Measurements from ENCODE around the gene HTR3A. TPM values are rescaled to one million over a fixed set of nuclear protein-coding genes. Genes with fewer than 3 reads are reported as not detected.

The HTR3A gene
- total RNA-seq, 2 donors from 2014 or later, result not detected

- no peaks in the 10 kb centered on the region for H3K4me1 ChIP-seq (ENCODE audit: control insufficient read depth in 1 of 2, low read depth in 2 of 2)
- H3K4me3 ChIP-seq, result no peak overlapping the region
- H3K27ac ChIP-seq, result no peak overlapping the region
- no peaks in the 10 kb centered on the region for H3K9me3 ChIP-seq
- ATAC-seq (ENCODE audit: insufficient number of reproducible peaks, low FRiP score, low read depth), result no peak
- no peak for DNase-seq (ENCODE audit: low spot score)
- TF ChIP-seq CTCF (IDR thresholded peaks at IDR 0.05), result no peak
- no peaks in the 10 kb centered on the region for H3K27me3 ChIP-seq (replicated peaks; ENCODE audit: insufficient read depth)
- no peaks in the 10 kb centered on the region for H3K36me3 ChIP-seq
Measured at GRCh38 chr11:114015117-114015516, 40.2 kb downstream of the HTR3A start.

- ATAC-seq (ENCODE audit: insufficient number of reproducible peaks, low FRiP score, low read depth) (no peak), DNase-seq (ENCODE audit: low spot score) (no peak)
- H3K27ac ChIP-seq, result no peak overlapping the region
- no peaks in the 10 kb centered on the region for H3K4me1 ChIP-seq (ENCODE audit: control insufficient read depth in 1 of 2, low read depth in 2 of 2)
- TF ChIP-seq CTCF (IDR thresholded peaks at IDR 0.05), result no peak
- H3K36me3 ChIP-seq, result no peaks in the 10 kb centered on the region
- H3K4me3 ChIP-seq, result no peak overlapping the region
- no peaks in the 10 kb centered on the region for H3K27me3 ChIP-seq (replicated peaks; ENCODE audit: insufficient read depth)
- H3K9me3 ChIP-seq, result no peaks in the 10 kb centered on the region
Measured at GRCh38 chr11:114016986-114017385, 42.1 kb downstream of the HTR3A start.

- no peak for DNase-seq (ENCODE audit: low spot score)
- H3K4me3 ChIP-seq, result no peak overlapping the region
- no peak for ATAC-seq (ENCODE audit: insufficient number of reproducible peaks, low FRiP score, low read depth)
- no peaks in the 10 kb centered on the region for H3K27me3 ChIP-seq (replicated peaks; ENCODE audit: insufficient read depth)
- H3K4me1 ChIP-seq (ENCODE audit: control insufficient read depth in 1 of 2, low read depth in 2 of 2), result no peaks in the 10 kb centered on the region
- no peak for TF ChIP-seq CTCF (IDR thresholded peaks at IDR 0.05)
- H3K36me3 ChIP-seq, result no peaks in the 10 kb centered on the region
- no peaks in the 10 kb centered on the region for H3K9me3 ChIP-seq
- no peak overlapping the region for H3K27ac ChIP-seq
Measured at GRCh38 chr11:114017723-114018122, 42.8 kb downstream of the HTR3A start.

GRCh38 chr11:114019046-114019445, 44.1 kb downstream of the HTR3A start:
- H3K36me3 ChIP-seq, result no peaks in the 10 kb centered on the region
- no peak overlapping the region for H3K27ac ChIP-seq
- H3K4me1 ChIP-seq (ENCODE audit: control insufficient read depth in 1 of 2, low read depth in 2 of 2), result no peaks in the 10 kb centered on the region
- no peak for DNase-seq (ENCODE audit: low spot score)
- no peak overlapping the region for H3K4me3 ChIP-seq
- no peak for TF ChIP-seq CTCF (IDR thresholded peaks at IDR 0.05)
- ATAC-seq (ENCODE audit: insufficient number of reproducible peaks, low FRiP score, low read depth), result no peak
- no peaks in the 10 kb centered on the region for H3K27me3 ChIP-seq (replicated peaks; ENCODE audit: insufficient read depth)
- H3K9me3 ChIP-seq, result no peaks in the 10 kb centered on the region

GRCh38 chr11:114019574-114019973, 44.7 kb downstream of the HTR3A start:
- ATAC-seq (ENCODE audit: insufficient number of reproducible peaks, low FRiP score, low read depth), result no peak
- DNase-seq (ENCODE audit: low spot score), result no peak
- Histone ChIP-seq H3K27me3 (replicated peaks; ENCODE audit: insufficient read depth) (no peaks in the 10 kb centered on the region), H3K9me3 (no peaks in the 10 kb centered on the region), H3K4me1 (ENCODE audit: control insufficient read depth in 1 of 2, low read depth in 2 of 2) (peaks cover 0 to 4% of the 10 kb centered on the region in 2 donors), H3K36me3 (no peaks in the 10 kb centered on the region), H3K4me3 (no peak overlapping the region), H3K27ac (no peak overlapping the region)
- TF ChIP-seq CTCF (IDR thresholded peaks at IDR 0.05), result no peak
